NCI-H2196 (cell line): Measurements from ENCODE around the gene TAS1R2.
"Not testable (repeated sequence)": the region's sequence is repeated elsewhere in the genome, so short reads cannot be mapped to it uniquely, and the experiment has no call there.

Source experiments
- DNase-seq: peaks from one replicate; lab custom pipeline; 2025; ENCODE audit not compliant: unreplicated experiment; lab: John Stamatoyannopoulos, UW

The TAS1R2 gene

GRCh38 chr1:18859560-18859959 is at the start of gene TAS1R2:
TSS of gene TAS1R2 (minus strand) at chr1:18859660. CDS start at chr1:18859660, 0 bp downstream.
- no peak for DNase-seq

GRCh38 chr1:18907917-18908845 is 48.7 kb upstream of the TAS1R2 start:
- no peak for DNase-seq

GRCh38 chr1:18907021-18907916 is 47.8 kb upstream of the TAS1R2 start:
- DNase-seq = peak; percentile 30

- no peak for DNase-seq
These were observed 43.9 kb upstream of the TAS1R2 start for GRCh38 chr1:18903291-18903756.

- peak; percentile 89 for DNase-seq
These were observed 43.2 kb upstream of the TAS1R2 start, which contains the start of gene ALDH4A1 for GRCh38 chr1:18902523-18903290. TSS of gene ALDH4A1 (minus strand) at chr1:18902555. CDS start at chr1:18902523, 32 bp downstream.

GRCh38 chr1:18901952-18902522 is 42.6 kb upstream of the TAS1R2 start:
- no peak for DNase-seq

- no peak for DNase-seq
These were observed 41.9 kb upstream of the TAS1R2 start for GRCh38 chr1:18901147-18901951.

GRCh38 chr1:18900303-18900841 is 40.9 kb upstream of the TAS1R2 start:
- no peak for DNase-seq

- DNase-seq = no peak
These were observed 40.0 kb upstream of the TAS1R2 start for GRCh38 chr1:18899363-18900049.

GRCh38 chr1:18898567-18898966 is 39.1 kb upstream of the TAS1R2 start:
- no peak for DNase-seq

GRCh38 chr1:18895317-18895716 is 35.9 kb upstream of the TAS1R2 start:
- DNase-seq = no peak

- DNase-seq = no peak
These were observed 33.7 kb upstream of the TAS1R2 start for GRCh38 chr1:18893120-18893519.

- not testable (repeated sequence) for DNase-seq
These were observed 32.4 kb upstream of the TAS1R2 start for GRCh38 chr1:18891858-18892257.

GRCh38 chr1:18891426-18891780 is 31.9 kb upstream of the TAS1R2 start:
- DNase-seq = no peak

- DNase-seq = no peak
These were observed 31.4 kb upstream of the TAS1R2 start for GRCh38 chr1:18890706-18891425.

- no peak for DNase-seq
These were observed 26.5 kb upstream of the TAS1R2 start for GRCh38 chr1:18886003-18886335.

- DNase-seq = no peak
These were observed 26.0 kb upstream of the TAS1R2 start for GRCh38 chr1:18885311-18886002.

GRCh38 chr1:18884727-18885126 is 25.3 kb upstream of the TAS1R2 start:
- DNase-seq = no peak
